AG04450 (cell line): ENCODE measurements around the gene GGT5. TPM values are rescaled to one million over a fixed set of nuclear protein-coding genes. Genes with fewer than 3 reads are reported as not detected.

Source experiments
- CTCF ChIA-PET: fragments of 300-600, 350-600 bp; formaldehyde crosslinking; extraction: SDS; loops from one replicate; lab custom pipeline; 2022; ENCODE audit warnings: antibody characterized with exemption, inconsistent platforms; lab: Charles Lee
- POLR2A ChIA-PET: fragments of 350-600 bp; formaldehyde crosslinking; extraction: SDS; loops from one replicate; lab custom pipeline; 2021; ENCODE audit warnings: antibody characterized with exemption, inconsistent platforms; lab: Yijun Ruan, JAX
- DNase-seq: peaks from one replicate; pipeline ENCODE4 v3.0.0-alpha.2; 2011; ENCODE audit warnings: low read depth, low spot score
- H3K27ac ChIP-seq: one replicate; pipeline ENCODE4 v1.5.1; 2012; ENCODE audit warnings: low read depth, low read length, control low read depth
- H3K27me3 ChIP-seq: one replicate; pipeline ENCODE4 v1.6.0; 2012; ENCODE audit warnings: low read length; ENCODE audit not compliant: control insufficient read depth, insufficient read depth
- H3K4me3 ChIP-seq: 2 replicates; pipeline ENCODE4 v1.5.1; 2011; ENCODE audit warnings: mild to moderate bottlenecking, low read depth, low read length, control low read depth
- H3K9me3 ChIP-seq: 2 replicates; pipeline ENCODE4 v1.5.1; 2012; ENCODE audit warnings: low read length; ENCODE audit not compliant: control insufficient read depth, insufficient read depth
- CTCF ChIP-seq: IDR thresholded peaks from 2 replicates; pipeline ENCODE4 v1.5.1; 2011; ENCODE audit warnings: low read depth, low read length, control low read depth, inconsistent platforms
- polyA plus RNA-seq: library from polyadenylated mRNA; depleted of rRNA; stranded (reverse); fragments of >200 nt; gene quantifications from 2 replicates; pipeline ENCODE4 v1.2.3, GENCODE V29; 2011

GGT5 gene
- polyA plus RNA-seq, 1 experiment: 4.4 TPM

- ChIA-PET POLR2A (no interaction called here), CTCF (no interaction called here)
- no peaks in the 10 kb centered on the region for H3K27me3 ChIP-seq
- no peak for TF ChIP-seq CTCF
- no peak overlapping the region for H3K4me3 ChIP-seq
- DNase-seq: no peak
- H3K27ac ChIP-seq: no peak overlapping the region
- H3K9me3 ChIP-seq: no peaks in the 10 kb centered on the region
Measured at GRCh38 chr22:24186352-24186740, 58.5 kb downstream of the GGT5 start.

- H3K27ac ChIP-seq: no peak overlapping the region
- no peak for TF ChIP-seq CTCF
- POLR2A ChIA-PET: no interaction called here
- DNase-seq: no peak
- no peak overlapping the region for H3K4me3 ChIP-seq
- CTCF ChIA-PET: no interaction called here
- no peaks in the 10 kb centered on the region for H3K9me3 ChIP-seq
- H3K27me3 ChIP-seq: no peaks in the 10 kb centered on the region
Measured at GRCh38 chr22:24185501-24186351, 59.2 kb downstream of the GGT5 start.

GRCh38 chr22:24185001-24185500, 59.8 kb downstream of the GGT5 start:
- H3K9me3 ChIP-seq: no peaks in the 10 kb centered on the region
- POLR2A ChIA-PET: no interaction called here
- no peaks in the 10 kb centered on the region for H3K27me3 ChIP-seq
- CTCF ChIA-PET: no interaction called here
- DNase-seq: no peak
- no peak overlapping the region for H3K27ac ChIP-seq
- no peak for TF ChIP-seq CTCF
- no peak overlapping the region for H3K4me3 ChIP-seq

- H3K9me3 ChIP-seq: no peaks in the 10 kb centered on the region
- no peak for TF ChIP-seq CTCF
- ChIA-PET POLR2A (no interaction called here), CTCF (interaction anchor here (1.6 kb wide), 1 partner anchor 9 kb away, joined by 9 read pairs; no protein-coding TSS in a partner anchor)
- H3K27ac ChIP-seq: no peak overlapping the region
- no peaks in the 10 kb centered on the region for H3K27me3 ChIP-seq
- H3K4me3 ChIP-seq: no peak overlapping the region
- no peak for DNase-seq
Measured at GRCh38 chr22:24184057-24184798, 60.7 kb downstream of the GGT5 start.
